HCT116 (cell line): ENCODE measurements around the gene PRKAG2. TPM values are rescaled to one million over a fixed set of nuclear protein-coding genes. Genes with fewer than 3 reads are reported as not detected.

Experiments
- ATAC-seq: fragments of 200-7000 bp; cut with Tn5 transposase; 2 replicates; pipeline ENCODE4 v1.9.1; 2020; ENCODE audit warnings: mild to moderate bottlenecking, moderate library complexity
- BruUV-seq: library from RNA; stranded (reverse); fragments of 400-500 nt; replicated peaks from 2 replicates; lab custom pipeline; 2021; lab: Mats Ljungman, UMichigan
- CTCF ChIA-PET: fragments of 300-600 bp; sonication (Branson Sonifier 250); formaldehyde crosslinking; loops from one replicate; lab custom pipeline; 2021; ENCODE audit warnings: antibody characterized with exemption; lab: Charles Lee
- POLR2A ChIA-PET: fragments of 300-600, 350-600 bp; sonication (Branson Sonifier 250); formaldehyde crosslinking; loops from one replicate; lab custom pipeline; 2021; ENCODE audit warnings: antibody characterized with exemption; lab: Charles Lee
- RAD21 ChIA-PET, 2 experiments: fragments of 300-600 bp; sonication (Branson Sonifier 250); formaldehyde crosslinking; loops; one replicate each; lab custom pipeline; 2023; ENCODE audit warnings: low total read pairs in 2 of 2; ENCODE audit not compliant: uncharacterized antibody in 2 of 2, unreplicated experiment in 2 of 2, low non-redundant PET in 1 of 2; lab: Charles Lee
- DNase-seq: peaks from one replicate; pipeline ENCODE4 v3.0.0-alpha.2; 2010; ENCODE audit warnings: low read depth, low spot score
- H2AFZ ChIP-seq: fragments of 200-600 bp; shearing (Covaris generic), sonication (generic); 2 replicates; pipeline ENCODE4 v1.6.1; 2017; ENCODE audit warnings: low read depth, mixed run types, mixed read lengths, antibody characterized with exemption, low read length; ENCODE audit not compliant: poor library complexity, severe bottlenecking
- H3K27ac ChIP-seq: 2 replicates; pipeline ENCODE4 v1.5.1; 2012; ENCODE audit warnings: low read depth, low read length
- H3K27me3 ChIP-seq: fragments of 200-600 bp; sonication (generic); 2 replicates; pipeline ENCODE4 v1.6.1; 2016; ENCODE audit warnings: mixed run types, low read length, mixed read lengths; ENCODE audit not compliant: insufficient read depth
- H3K36me3 ChIP-seq, 2 experiments: fragments of 200-500 bp in 1 of 2; fragments of 200-600 bp in 1 of 2; sonication (Bioruptor generic) in 1 of 2; sonication (generic) in 1 of 2; 2 replicates each; pipeline versions ENCODE4 v1.5.1 to v1.6.1; 2014 to 2016; ENCODE audit warnings: low read length in 2 of 2, inconsistent platforms in 1 of 2, mixed read lengths in 1 of 2, mixed run types in 1 of 2; ENCODE audit not compliant: insufficient read depth in 2 of 2, control insufficient read depth in 1 of 2
- H3K4me1 ChIP-seq, 2 experiments: fragments of 200-600 bp in 1 of 2; sonication (generic) in 1 of 2; 2 replicates each; pipeline versions ENCODE4 v1.5.1 to v1.6.1; 2012 to 2017; ENCODE audit warnings: low read length in 2 of 2, inconsistent platforms in 1 of 2, mild to moderate bottlenecking in 1 of 2, mixed read lengths in 1 of 2, mixed run types in 1 of 2, moderate library complexity in 1 of 2; ENCODE audit not compliant: insufficient read depth in 2 of 2, control insufficient read depth in 1 of 2
- H3K4me2 ChIP-seq: fragments of 200-600 bp; sonication (generic); 2 replicates; pipeline ENCODE4 v1.6.1; 2017; ENCODE audit warnings: mixed run types, low read length, mixed read lengths
- H3K4me3 ChIP-seq, 2 experiments: fragments of 200-600 bp in 1 of 2; sonication (generic) in 1 of 2; replicated peaks in 1 of 2; 2 replicates each; pipeline ENCODE4 v1.5.1; 2011 to 2016; ENCODE audit warnings: low read length in 2 of 2, control low read depth in 1 of 2, low read depth in 1 of 2, mild to moderate bottlenecking in 1 of 2, mixed read lengths in 1 of 2, mixed run types in 1 of 2
- H3K79me2 ChIP-seq: fragments of 200-600 bp; sonication (generic); 2 replicates; pipeline ENCODE4 v1.6.1; 2017; ENCODE audit warnings: mild to moderate bottlenecking, mixed run types, low read length, moderate library complexity, mixed read lengths; ENCODE audit not compliant: insufficient read depth
- H3K9ac ChIP-seq: fragments of 200-600 bp; sonication (generic); 2 replicates; pipeline ENCODE4 v1.6.1; 2016; ENCODE audit warnings: low read length, mixed read lengths
- H3K9me2 ChIP-seq: fragments of 200-600 bp; sonication (generic), shearing (Covaris generic); 2 replicates; pipeline ENCODE4 v1.6.1; 2017; ENCODE audit warnings: mixed run types, mild to moderate bottlenecking, moderate library complexity; ENCODE audit not compliant: insufficient read depth
- H3K9me3 ChIP-seq, 2 experiments: fragments of 200-500 bp in 1 of 2; fragments of 200-600 bp in 1 of 2; sonication (Bioruptor generic) in 1 of 2; sonication (generic) in 1 of 2; 2 replicates each; pipeline ENCODE4 v1.6.1; 2014 to 2017; ENCODE audit warnings: low read length in 2 of 2, mixed read lengths in 2 of 2, inconsistent platforms in 1 of 2, low read depth in 1 of 2, mild to moderate bottlenecking in 1 of 2, mixed run types in 1 of 2, moderate library complexity in 1 of 2; ENCODE audit not compliant: control insufficient read depth in 1 of 2, insufficient read depth in 1 of 2
- H4K20me1 ChIP-seq: fragments of 200-600 bp; sonication (generic), shearing (Covaris generic); 2 replicates; pipeline ENCODE4 v1.6.1; 2017; ENCODE audit warnings: mixed run types, mild to moderate bottlenecking, moderate library complexity; ENCODE audit not compliant: insufficient read depth
- CEBPB ChIP-seq: IDR thresholded peaks from 2 replicates; pipeline ENCODE4 v1.6.1; 2012; ENCODE audit warnings: low read depth
- CTCF ChIP-seq, 3 experiments: fragments of 200-600 bp in 1 of 3; sonication (generic) in 1 of 3; IDR thresholded peaks in 2 of 3; conservative IDR thresholded peaks in 1 of 3; 2 replicates each; pipeline ENCODE4 v1.5.1; 2012 to 2017; ENCODE audit warnings: low read depth in 2 of 3, low read length in 2 of 3, antibody characterized with exemption in 1 of 3, borderline replicate concordance in 1 of 3, control low read depth in 1 of 3, mild to moderate bottlenecking in 1 of 3, mixed read lengths in 1 of 3, mixed run types in 1 of 3, moderate library complexity in 1 of 3; ENCODE audit not compliant: insufficient read depth in 1 of 3
- EGR1 ChIP-seq: IDR thresholded peaks from 2 replicates; pipeline ENCODE4 v1.6.1; 2012; ENCODE audit warnings: low read depth
- POLR2A ChIP-seq: IDR thresholded peaks from 2 replicates; pipeline ENCODE4 v1.7.0; 2011; ENCODE audit warnings: borderline replicate concordance; ENCODE audit not compliant: insufficient read depth, insufficient read length; ENCODE audit errors: extremely low read depth
- RAD21 ChIP-seq: IDR thresholded peaks from 2 replicates; pipeline ENCODE4 v1.6.1; 2012; ENCODE audit warnings: low read depth, mild to moderate bottlenecking
- REST ChIP-seq: IDR thresholded peaks from 2 replicates; pipeline ENCODE4 v1.6.1; 2012; ENCODE audit warnings: low read depth
- SP1 ChIP-seq: IDR thresholded peaks from 2 replicates; pipeline ENCODE4 v1.6.1; 2012; ENCODE audit warnings: low read depth
- TCF7L2 ChIP-seq: IDR thresholded peaks from 2 replicates; pipeline ENCODE4 v1.7.0; 2011; ENCODE audit warnings: borderline replicate concordance, inconsistent platforms; ENCODE audit not compliant: insufficient read depth, insufficient read length; ENCODE audit errors: extremely low read depth
- ZBTB33 ChIP-seq: IDR thresholded peaks from 2 replicates; pipeline ENCODE4 v1.6.1; 2011; ENCODE audit warnings: mild to moderate bottlenecking, low read length, moderate library complexity; ENCODE audit not compliant: insufficient replicate concordance; ENCODE audit errors: extremely low read depth
- ZFX ChIP-seq: fragments of 450-650 bp; IDR thresholded peaks from 2 replicates; pipeline ENCODE4 v1.6.1; 2017
- ZNF274 ChIP-seq: fragments of 200-500 bp; sonication (Bioruptor generic); IDR thresholded peaks from 2 replicates; pipeline ENCODE4 v1.6.1; 2014; ENCODE audit warnings: mild to moderate bottlenecking, low read depth, low read length, inconsistent platforms
- intact Hi-C: fragments of 100-400 bp; cut with micrococcal nuclease; formaldehyde crosslinking; loops from 2 replicates; pipeline ENCODE4 v1.10.0; 2022
- total RNA-seq: library from RNA; stranded (reverse); gene quantifications from one replicate; pipeline ENCODE4 v1.2.1, GENCODE V29; 2021; ENCODE audit not compliant: unreplicated experiment

Gene PRKAG2
- total RNA-seq, 1 experiment from 2014 or later: 23.6 TPM

- intact Hi-C loops: no loop called here
- Histone ChIP-seq H2AFZ (no peak overlapping the region), H3K9me3 (no peaks in the 10 kb centered on the region), H3K27me3 (no peaks in the 10 kb centered on the region), H3K4me3 (no peak overlapping the region), H3K36me3 (no peaks in the 10 kb centered on the region), H3K79me2 (no peaks in the 10 kb centered on the region), H3K27ac (no peak overlapping the region), H3K9me2 (no peaks in the 10 kb centered on the region), H4K20me1 (no peaks in the 10 kb centered on the region), H3K4me1 (peaks cover 2 to 3% of the 10 kb centered on the region in 2 experiments), H3K9ac (no peak overlapping the region), H3K4me2 (no peak overlapping the region)
- CTCF ChIA-PET: no interaction called here
- TF ChIP-seq EGR1 (no peak), REST (no peak), RAD21 (no peak), ZFX (no peak), TCF7L2 (no peak), CTCF (IDR thresholded peaks at IDR 0.05 in 2 of 3, conservative IDR thresholded peaks at IDR 0.05 in 1 of 3; ENCODE audit: borderline replicate concordance in 1 of 3, insufficient read depth in 1 of 3, low read depth in 2 of 3, low read length in 2 of 3) (no peak), CEBPB (no peak), ZNF274 (no peak), POLR2A (no peak), SP1 (no peak), ZBTB33 (no peak)
- RAD21 ChIA-PET: no interaction called here
- no peak for DNase-seq
- no TSS peak for BruUV-seq
- POLR2A ChIA-PET: no interaction called here
- no peak for ATAC-seq
Measured at GRCh38 chr7:151777495-151777880, 99.4 kb downstream of the PRKAG2 start.
